Pancreas (tissue), 10 donors: ENCODE measurements around the gene ST8SIA1. TPM values are rescaled to one million over a fixed set of nuclear protein-coding genes. Genes with fewer than 3 reads are reported as not detected.

ENCODE experiments used
- ATAC-seq, 4 donors: fragments of 200-7000 bp; cut with Tn5 transposase; one replicate each; pipeline versions ENCODE4 v1.8.0 to v1.9.1; 2020; ENCODE audit warnings: mild to moderate bottlenecking in 4 of 4, moderate library complexity in 4 of 4
- DNase-seq, 6 donors: peaks; one replicate each; pipeline ENCODE4 v3.0.0-alpha.2; 2020
- FAIRE-seq: peaks from 2 replicates; lab custom pipeline; 2012; peaks lifted over from hg19 to GRCh38; lab: Jason Lieb, UNC
- H3K27ac ChIP-seq, 4 donors: fragments of 200-600 bp; sonication (generic); 1 replicate in 3 of 4; 2 replicates in 1 of 4; pipeline versions ENCODE4 v1.5.0 to v1.8.0; 2020
- H3K27me3 ChIP-seq, 4 donors: fragments of 200-600 bp; one replicate each; pipeline ENCODE4 v1.8.0; 2021
- H3K36me3 ChIP-seq, 3 donors: fragments of 200-600 bp; sonication (generic) in 1 of 3; one replicate each; pipeline versions ENCODE4 v1.5.0 to v1.8.0; 2020 to 2021
- H3K4me1 ChIP-seq, 3 donors: fragments of 200-600 bp; one replicate each; pipeline ENCODE4 v1.8.0; 2021
- H3K4me3 ChIP-seq, 4 donors: fragments of 200-600 bp; sonication (generic) in 2 of 4; one replicate each; pipeline versions ENCODE4 v1.5.0 to v1.8.0; 2020 to 2021
- H3K9me3 ChIP-seq, 4 donors: fragments of 200-600 bp; one replicate each; pipeline ENCODE4 v1.8.0; 2021
- WGBS, 2 donors: extraction: QIAGEN DNeasy Blood & Tissue Kit; methylation state at CpG; one replicate each; pipeline ENCODE4 v1.1.7; 2013; 5-methylcytosine and 5-hydroxymethylcytosine counted together
- intact Hi-C, 3 donors: fragments of 100-400 bp; cut with DNase I; formaldehyde crosslinking; loops; one replicate each; pipeline versions ENCODE4 v1.11.1 to v1.14.2; 2022
- polyA plus RNA-seq, 2 donors: library from polyadenylated mRNA; stranded (reverse); fragments of 200-250 nt; gene quantifications; one replicate each; pipeline ENCODE4 v1.2.3, GENCODE V29; 2013
- total RNA-seq, 6 donors: library from RNA; stranded (reverse); fragmentation: NEBNext Ultra II Directional in 4 of 6; extraction: Animal tissue kit (Norgen Biotek cat#: 25700) in 4 of 6; gene quantifications; one replicate each; pipeline versions ENCODE4 v1.2.1 to v1.2.4, GENCODE V29; 2021 to 2023
- TF ChIP-seq, protein P1 (sequence below), 4 donors: fragments of 200-600 bp; sonication (generic) in 3 of 4; IDR thresholded peaks; one replicate each; pipeline versions ENCODE4 v1.5.0 to v1.8.0; 2021; ENCODE audit warnings: antibody characterized with exemption in 4 of 4
- donor health status: healthy with polysubstance abuse.
- donor health status: DM: no; HTN: no; CAD: no; lungs with moderate emphysema.
- donor health status: DM: no; HTN: no; CAD: no.
- donor health status: control.
- donor health status: control.
- donor health status: Bipolar disorder and iron deficiency.
- donor health status: DM: yes; HTN: yes; CAD: no.
- donor health status: DM: no; HTN: no; CAD: no.
- donor health status: DM: no; HTN: no; CAD: no.
- donor health status: DM: yes; HTN: yes; CAD: no.

Gene ST8SIA1
- total and polyA plus RNA-seq, 8 donors = 0.38 to 1.5 (median 0.88) TPM; not detected in 2

DNA sequence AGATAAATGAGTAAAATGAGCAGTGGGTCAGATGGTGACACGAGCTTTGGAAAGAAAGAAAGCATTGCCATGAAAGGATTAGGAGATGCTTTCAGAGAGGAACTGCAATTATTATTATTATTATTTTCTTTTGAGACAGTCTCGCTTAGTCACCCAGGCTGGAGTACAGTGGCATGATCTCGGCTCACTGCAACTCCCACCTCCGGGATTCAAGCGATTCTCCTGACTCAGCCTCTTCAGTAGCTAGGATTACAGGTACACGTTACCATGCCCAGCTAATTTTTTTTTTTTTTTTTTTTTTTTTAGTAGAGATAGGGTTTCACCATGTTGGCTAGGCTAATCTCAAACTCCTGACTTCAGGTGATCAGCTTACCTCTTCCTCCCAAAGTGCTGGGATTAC is 77.4 kb downstream of the ST8SIA1 start:
- ATAC-seq (peak in 1 of 4 donors; percentile 41), DNase-seq (no peak), FAIRE-seq (no peak)
- Histone ChIP-seq H3K4me1 (no peaks in the 10 kb centered on the region), H3K9me3 (no peaks in the 10 kb centered on the region), H3K27me3 (peaks cover 0 to 4% (median 0%) of the 10 kb centered on the region in 4 donors), H3K4me3 (no peak overlapping the region), H3K36me3 (no peaks in the 10 kb centered on the region), H3K27ac (no peak overlapping the region)
- 67 to 77% methylated on average over 6 of the region's 6 CpGs for WGBS, 2 donors
- TF ChIP-seq, protein P1, sequence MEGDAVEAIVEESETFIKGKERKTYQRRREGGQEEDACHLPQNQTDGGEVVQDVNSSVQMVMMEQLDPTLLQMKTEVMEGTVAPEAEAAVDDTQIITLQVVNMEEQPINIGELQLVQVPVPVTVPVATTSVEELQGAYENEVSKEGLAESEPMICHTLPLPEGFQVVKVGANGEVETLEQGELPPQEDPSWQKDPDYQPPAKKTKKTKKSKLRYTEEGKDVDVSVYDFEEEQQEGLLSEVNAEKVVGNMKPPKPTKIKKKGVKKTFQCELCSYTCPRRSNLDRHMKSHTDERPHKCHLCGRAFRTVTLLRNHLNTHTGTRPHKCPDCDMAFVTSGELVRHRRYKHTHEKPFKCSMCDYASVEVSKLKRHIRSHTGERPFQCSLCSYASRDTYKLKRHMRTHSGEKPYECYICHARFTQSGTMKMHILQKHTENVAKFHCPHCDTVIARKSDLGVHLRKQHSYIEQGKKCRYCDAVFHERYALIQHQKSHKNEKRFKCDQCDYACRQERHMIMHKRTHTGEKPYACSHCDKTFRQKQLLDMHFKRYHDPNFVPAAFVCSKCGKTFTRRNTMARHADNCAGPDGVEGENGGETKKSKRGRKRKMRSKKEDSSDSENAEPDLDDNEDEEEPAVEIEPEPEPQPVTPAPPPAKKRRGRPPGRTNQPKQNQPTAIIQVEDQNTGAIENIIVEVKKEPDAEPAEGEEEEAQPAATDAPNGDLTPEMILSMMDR (IDR thresholded peaks at IDR 0.05) = no peak
- intact Hi-C loops = no loop called here

DNA sequence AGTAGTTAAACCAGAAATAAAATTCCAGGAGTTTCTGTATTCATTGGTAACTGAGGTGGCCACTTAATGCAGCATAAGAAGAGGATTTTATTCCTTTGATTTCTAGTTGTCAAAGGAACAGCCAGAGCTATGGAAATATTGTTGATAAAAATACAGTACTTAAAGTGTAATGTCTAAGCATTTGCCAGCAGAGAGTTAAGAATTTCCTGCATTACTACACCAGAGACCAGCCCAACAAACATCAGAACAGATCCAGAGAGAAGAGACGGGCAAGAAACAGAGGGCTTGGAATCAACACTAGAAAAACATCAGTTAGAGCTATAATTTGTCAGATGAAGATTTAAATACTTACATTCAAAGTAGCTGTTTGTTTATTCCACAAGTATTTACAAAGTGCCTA is 77.9 kb downstream of the ST8SIA1 start:
- ATAC-seq (peak in 1 of 4 donors; percentile 28), FAIRE-seq (no peak), DNase-seq (no peak)
- H3K36me3 ChIP-seq = no peaks in the 10 kb centered on the region
- no peaks in the 10 kb centered on the region for H3K9me3 ChIP-seq
- whole genome bisulfite sequencing, 2 donors = 47 to 70% methylated on average over 1 of the region's 1 CpG
- H3K27me3 ChIP-seq = peaks cover 0 to 3% (median 0%) of the 10 kb centered on the region in 4 donors
- TF ChIP-seq, protein P1 (IDR thresholded peaks at IDR 0.05) = no peak
- intact Hi-C loops = no loop called here
- no peak overlapping the region for H3K27ac ChIP-seq
- H3K4me3 ChIP-seq = no peak overlapping the region
- no peaks in the 10 kb centered on the region for H3K4me1 ChIP-seq

DNA sequence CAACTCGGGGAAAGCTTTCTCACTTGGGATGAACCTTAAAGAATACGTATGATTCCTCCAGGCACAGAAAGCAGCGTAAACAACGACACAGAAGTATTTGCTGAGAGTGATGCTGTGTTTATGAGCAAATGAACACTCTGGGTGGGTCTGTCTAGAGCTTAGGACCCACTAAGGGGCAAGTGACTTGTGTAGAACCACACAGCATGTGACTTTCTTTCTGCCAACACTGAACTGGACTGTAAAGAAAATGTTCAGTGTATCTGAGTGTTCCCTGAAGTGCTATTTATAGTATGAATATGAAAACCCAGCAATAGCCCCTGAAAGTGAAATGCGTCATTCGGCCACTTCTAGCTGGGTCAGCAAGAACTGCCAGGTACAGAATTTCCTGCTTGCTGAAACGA is 78.5 kb downstream of the ST8SIA1 start:
- H3K27me3 ChIP-seq = no peaks in the 10 kb centered on the region
- WGBS, 2 donors = 62 to 69% methylated on average over 7 of the region's 7 CpGs
- no peak overlapping the region for H3K4me3 ChIP-seq
- TF ChIP-seq, protein P1 (IDR thresholded peaks at IDR 0.05) = no peak
- no peaks in the 10 kb centered on the region for H3K9me3 ChIP-seq
- ATAC-seq (peak in 2 of 4 donors; percentile 47 to 80), DNase-seq (no peak), FAIRE-seq (no peak)
- intact Hi-C loops = no loop called here
- no peak overlapping the region for H3K27ac ChIP-seq
- H3K4me1 ChIP-seq = no peaks in the 10 kb centered on the region
- no peaks in the 10 kb centered on the region for H3K36me3 ChIP-seq

DNA sequence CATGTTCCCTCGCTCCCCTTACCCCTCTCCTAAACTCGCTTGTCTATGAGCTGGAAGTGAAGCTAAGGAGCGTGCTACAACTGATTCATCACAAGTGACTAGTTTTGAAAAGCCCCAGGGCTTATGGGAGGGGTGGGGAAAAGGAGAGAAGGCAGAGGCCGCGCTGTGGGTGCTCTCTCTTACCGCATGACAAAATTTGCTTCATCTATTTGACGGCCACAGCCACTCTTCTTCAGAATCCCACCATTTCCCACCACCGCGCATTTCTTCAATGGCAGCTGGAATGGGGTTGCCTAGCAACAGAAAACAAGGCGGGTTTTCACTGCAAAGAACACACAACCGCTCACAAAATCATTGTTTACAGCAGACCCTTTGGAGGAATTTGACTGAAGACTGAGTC is 79.4 kb downstream of the ST8SIA1 start:
- Histone ChIP-seq H3K36me3 (no peaks in the 10 kb centered on the region), H3K4me1 (no peaks in the 10 kb centered on the region), H3K27me3 (no peaks in the 10 kb centered on the region), H3K9me3 (no peaks in the 10 kb centered on the region), H3K27ac (no peak overlapping the region), H3K4me3 (no peak overlapping the region)
- intact Hi-C loops = no loop called here
- WGBS, 2 donors = 30 to 37% methylated on average over 11 of the region's 11 CpGs
- DNase-seq (no peak), FAIRE-seq (no peak), ATAC-seq (peak in 1 of 4 donors; percentile 15)
- TF ChIP-seq, protein P1 (IDR thresholded peaks at IDR 0.05) = no peak

DNA sequence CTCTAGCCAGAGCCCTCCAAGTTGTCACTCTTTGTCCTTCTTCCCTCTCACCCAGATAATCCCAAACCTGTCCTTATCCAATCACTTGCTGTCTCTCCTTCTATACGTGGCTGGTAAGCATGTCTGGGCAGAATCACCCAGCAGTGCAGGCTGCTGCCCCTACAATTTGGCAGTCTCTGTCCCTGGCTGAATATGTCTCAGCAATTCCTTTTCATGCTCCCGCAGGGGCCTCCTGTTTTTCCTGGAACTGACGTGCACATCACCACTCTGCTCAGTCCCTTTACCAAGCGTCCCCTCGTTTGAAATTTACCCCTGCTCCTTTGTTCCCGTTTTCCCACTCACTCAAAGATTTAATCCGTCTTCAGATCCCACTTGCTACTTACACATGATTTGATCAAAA is 80.0 kb downstream of the ST8SIA1 start:
- intact Hi-C loops = no loop called here
- ATAC-seq (no peak), FAIRE-seq (no peak)

More for the DNA sequence above, 80.0 kb downstream of the ST8SIA1 start:
- Histone ChIP-seq H3K4me1 (no peaks in the 10 kb centered on the region), H3K27ac (no peak overlapping the region), H3K9me3 (no peaks in the 10 kb centered on the region), H3K27me3 (no peaks in the 10 kb centered on the region), H3K4me3 (no peak overlapping the region), H3K36me3 (no peaks in the 10 kb centered on the region)
- 36 to 59% methylated on average over 7 of the region's 7 CpGs for WGBS, 2 donors
- DNase-seq = no peak
- TF ChIP-seq, protein P1 (IDR thresholded peaks at IDR 0.05) = no peak
